ENCODE measurements around the gene GJA4.
"Not testable (repeated sequence)": the region's sequence is repeated elsewhere in the genome, so short reads cannot be mapped to it uniquely, and the experiment has no call there.

GJA4 gene

DNA sequence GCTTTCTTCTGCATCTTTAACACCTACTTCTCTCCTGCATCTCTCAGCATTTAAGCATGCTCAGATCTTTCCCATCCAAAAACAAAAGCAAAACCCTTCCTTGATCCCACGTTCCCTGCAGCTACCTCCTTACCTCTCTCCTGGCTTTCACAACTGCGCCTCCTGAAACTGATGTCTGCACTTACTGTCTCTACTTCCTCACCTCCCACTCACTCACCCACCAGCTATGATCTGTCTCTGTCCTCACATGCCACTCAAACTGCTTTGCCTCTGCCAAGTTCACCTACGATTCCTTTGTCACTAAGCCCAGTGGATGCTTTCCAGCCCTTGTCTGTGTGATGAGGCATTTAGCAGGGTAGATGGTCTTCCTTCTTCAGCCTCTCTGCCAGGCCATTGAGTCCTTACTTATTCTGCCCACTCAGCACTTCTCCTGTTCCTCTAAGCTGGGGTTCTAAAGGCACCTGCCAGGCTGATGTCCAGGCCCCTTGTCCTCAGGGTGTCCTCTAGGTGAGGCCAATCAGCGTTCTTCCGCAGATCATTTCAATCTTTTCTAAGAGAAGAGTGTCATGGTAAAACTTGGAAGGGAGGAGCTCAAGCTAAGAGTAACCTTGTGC lies 21.8 kb upstream of the GJA4 start:
- no peak for DNase-seq

DNA sequence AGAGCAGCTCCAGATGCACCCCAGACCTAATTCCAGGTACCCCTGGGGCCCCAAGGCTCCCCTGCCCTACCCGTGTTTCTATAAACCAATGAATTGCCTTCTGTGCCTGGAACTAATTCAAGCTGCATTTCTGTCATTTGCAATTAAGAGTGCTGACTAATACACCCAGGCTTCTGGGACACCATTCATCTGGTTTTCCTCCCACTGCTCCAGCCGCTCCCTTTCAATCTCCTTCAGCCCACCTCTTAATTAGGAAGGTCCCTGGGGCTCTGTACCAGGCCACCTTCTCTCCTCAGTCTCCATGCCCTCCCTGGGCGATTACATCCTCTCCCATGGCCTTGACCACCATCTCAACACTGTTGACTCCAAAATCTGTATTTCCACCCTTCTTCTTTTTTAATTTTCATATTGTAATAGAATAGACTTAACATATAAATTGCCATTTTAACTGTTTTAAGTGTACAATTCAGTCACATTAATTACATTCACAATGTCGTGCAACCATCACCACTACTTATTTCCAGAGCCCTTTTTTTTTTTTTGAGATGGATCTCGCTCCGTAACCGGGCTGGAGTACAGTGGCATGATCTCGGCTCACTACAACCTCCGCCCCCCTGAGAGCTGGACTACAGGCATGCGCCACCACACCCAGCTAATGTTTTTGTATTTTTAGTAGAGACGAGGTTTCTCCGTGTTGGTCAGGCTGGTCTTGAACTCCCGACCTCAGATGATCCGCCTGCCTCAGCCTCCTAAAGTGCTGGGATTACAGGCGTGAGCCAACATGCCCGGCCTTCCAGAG lies 21.0 kb upstream of the GJA4 start:
- no peak for DNase-seq

DNA sequence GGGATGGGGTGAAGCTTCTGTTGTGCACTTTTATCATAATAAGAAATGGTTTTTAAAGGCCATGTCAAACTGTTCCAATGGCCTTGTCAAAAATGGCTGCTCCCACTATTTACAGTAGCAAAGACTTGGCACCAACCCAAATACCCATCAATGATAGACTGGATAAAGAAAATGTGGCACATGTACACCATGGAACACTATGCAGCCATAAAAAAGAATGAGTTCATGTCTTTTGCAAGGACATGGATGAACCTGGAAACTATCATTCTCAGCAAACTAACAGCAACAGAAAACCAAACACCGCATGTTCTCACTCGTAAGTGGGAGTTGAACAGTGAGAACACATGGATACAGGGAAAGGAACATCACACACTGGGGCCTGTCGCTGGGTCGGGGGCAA lies 19.7 kb upstream of the GJA4 start:
- DNase-seq: not testable (repeated sequence)

DNA sequence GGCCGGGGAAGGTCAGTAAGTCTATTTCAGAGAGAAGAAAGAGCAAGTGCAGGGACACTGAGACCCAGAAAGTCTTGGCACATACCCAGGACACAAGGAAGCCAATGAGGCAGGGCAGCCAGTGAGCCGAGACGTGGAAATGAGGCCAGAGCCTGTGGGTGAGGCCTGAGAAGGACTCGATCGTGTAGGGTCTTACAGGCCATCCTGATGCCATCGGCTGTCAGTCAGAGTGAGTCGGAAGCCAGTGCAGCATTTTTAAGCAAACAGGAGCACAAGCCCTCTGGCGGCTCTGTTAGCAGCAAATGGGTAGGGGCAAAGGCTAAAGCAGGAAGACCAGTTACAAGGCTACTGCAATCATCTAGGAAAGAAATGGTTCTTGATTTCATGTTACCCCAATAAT lies 17.8 kb upstream of the GJA4 start:
- DNase-seq: no peak

DNA sequence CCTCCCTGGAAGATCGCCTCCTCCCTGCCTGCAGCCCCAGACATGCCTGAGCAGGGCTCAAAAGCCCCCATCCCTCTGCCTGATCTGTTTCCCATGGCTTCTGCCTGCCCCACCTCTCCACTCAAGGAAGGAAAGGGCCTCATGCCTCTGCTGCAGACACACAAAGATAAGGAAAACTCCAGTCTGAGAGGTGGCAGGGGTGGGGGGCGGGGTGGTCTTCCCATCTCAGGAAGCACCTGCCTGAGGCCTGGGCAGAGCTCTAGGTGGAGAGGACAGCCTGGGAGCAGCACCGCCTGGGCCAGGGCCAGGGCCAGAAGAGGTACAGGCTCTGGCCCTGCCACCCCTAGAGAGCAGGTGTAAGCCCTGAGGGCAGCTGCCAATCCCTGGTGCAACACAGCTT lies 15.9 kb upstream of the GJA4 start:
- no peak for DNase-seq

DNA sequence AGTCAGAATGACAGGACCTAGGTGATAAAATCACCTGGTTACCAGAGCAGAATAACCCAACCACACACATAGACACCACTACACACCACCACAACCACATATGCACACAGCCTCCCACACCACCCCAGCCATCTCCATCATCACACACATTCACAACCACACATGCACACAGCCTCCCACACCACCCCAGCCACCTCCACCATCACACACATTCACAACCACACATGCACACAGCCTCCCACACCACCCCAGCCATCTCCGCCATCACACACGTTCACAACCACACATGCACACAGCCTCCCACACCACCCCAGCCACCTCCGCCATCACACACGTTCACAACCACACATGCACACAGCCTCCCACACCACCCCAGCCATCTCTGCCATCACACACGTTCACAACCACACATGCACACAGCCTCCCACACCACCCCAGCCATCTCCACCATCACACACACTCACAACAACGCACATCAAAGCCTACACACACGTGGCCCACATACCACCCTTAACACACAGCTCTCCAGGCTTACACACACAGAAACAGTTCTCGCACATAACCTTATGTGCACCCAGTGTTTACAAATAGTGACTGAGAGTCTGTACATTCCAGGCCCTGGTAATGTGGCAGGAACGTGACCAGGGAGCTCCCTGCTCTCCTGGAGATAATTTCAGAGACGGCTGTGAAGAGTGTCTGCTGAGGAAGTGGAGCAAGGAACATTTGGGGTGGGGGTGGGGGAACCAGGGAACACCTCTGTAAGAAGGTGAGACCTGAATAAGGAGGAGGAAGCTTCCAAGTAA lies 15.1 kb upstream of the GJA4 start:
- DNase-seq: no peak

DNA sequence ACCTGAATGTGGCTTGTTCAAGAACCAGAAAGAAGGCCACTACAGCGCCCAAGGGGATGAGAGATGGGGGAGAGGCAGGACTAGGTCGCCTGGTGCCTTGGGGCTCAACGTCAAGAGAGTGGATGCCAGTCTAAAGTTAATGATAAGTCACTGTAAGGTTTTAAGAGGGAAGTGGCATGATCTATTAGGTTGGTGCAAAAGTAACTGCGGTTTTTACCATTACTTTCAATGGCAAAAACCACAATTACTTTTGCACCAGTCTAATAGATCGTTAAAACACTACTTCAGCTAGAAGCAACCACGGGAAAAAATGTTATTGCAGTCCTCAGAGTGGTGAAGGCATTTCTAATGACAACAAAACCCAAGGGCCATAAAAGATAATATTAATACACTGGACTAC lies 14.4 kb upstream of the GJA4 start:
- DNase-seq: no peak

DNA sequence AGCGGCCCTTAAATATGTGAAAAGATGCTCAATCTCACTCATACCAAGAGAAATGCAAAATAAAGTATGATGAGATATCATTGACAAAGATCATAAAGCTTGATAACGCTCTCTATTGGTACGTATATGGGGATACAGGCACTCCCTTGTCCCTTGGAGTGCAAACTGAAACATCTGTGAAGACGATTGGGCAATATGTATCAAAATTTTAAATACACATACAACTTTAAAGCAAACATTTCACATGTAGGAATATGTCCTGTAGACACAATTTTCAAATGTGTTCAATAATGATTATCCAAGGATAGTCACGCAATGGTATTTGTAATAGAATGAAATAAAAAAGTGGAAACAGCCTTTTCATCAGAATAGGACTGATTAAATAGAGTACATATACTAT lies 13.8 kb upstream of the GJA4 start:
- DNase-seq: no peak

DNA sequence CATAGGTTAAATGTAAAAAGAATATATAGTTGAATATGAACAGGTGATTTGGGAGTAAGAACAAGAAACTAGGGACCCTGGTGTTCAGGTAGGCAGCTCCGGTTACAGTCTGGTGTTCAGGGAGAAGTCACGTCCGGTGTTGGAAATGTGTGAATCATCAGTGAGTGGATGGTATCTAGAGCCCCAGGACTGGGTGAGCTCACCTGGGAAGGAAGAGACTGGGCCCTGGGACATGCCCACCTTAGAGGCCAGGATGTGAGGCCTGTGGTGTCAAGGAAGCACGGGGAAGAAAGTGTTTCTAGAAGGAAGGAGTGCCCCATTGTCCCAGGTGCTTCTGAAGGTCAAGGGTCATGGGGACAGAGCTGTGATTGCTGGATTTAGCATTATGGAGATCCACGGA lies 13.3 kb upstream of the GJA4 start:
- no peak for DNase-seq

DNA sequence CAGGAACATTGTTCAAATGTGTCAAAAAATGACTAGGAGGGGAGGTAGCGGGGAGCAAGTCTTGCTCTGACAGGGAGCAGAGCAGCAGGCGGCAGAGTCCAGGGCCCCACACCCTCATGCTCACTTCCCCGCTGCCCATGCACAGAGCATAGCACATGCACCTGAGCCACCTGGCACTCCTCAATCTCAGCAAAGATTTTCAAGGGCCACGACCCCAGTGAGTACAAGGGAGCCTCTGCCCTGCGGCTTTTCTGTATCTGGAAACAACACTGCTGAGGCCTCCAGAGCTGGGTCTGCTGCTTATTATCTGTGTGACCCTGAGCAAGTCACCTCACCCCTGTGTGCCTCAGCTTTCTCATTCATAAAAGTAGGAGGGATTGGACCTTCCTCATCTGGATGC lies 12.8 kb upstream of the GJA4 start:
- DNase-seq: no peak

DNA sequence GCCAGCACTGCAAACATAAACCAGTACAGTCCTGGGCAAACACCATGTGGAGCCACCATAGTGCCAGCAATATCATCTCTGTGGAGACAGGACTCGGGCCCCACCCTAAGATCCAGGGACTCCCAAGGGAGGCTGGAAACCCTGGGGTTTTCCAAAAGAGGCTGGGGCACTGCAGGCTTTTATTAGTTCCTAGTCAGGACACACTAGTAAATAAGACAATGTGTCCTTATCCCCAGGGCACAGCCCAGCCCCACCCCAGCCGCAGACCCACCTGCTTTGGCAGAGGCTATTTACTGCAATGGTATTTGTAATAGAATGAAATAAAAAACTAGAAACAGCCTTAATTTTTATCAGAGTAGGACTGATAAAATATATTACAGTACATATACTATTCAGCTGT lies 12.3 kb upstream of the GJA4 start:
- DNase-seq: no peak

DNA sequence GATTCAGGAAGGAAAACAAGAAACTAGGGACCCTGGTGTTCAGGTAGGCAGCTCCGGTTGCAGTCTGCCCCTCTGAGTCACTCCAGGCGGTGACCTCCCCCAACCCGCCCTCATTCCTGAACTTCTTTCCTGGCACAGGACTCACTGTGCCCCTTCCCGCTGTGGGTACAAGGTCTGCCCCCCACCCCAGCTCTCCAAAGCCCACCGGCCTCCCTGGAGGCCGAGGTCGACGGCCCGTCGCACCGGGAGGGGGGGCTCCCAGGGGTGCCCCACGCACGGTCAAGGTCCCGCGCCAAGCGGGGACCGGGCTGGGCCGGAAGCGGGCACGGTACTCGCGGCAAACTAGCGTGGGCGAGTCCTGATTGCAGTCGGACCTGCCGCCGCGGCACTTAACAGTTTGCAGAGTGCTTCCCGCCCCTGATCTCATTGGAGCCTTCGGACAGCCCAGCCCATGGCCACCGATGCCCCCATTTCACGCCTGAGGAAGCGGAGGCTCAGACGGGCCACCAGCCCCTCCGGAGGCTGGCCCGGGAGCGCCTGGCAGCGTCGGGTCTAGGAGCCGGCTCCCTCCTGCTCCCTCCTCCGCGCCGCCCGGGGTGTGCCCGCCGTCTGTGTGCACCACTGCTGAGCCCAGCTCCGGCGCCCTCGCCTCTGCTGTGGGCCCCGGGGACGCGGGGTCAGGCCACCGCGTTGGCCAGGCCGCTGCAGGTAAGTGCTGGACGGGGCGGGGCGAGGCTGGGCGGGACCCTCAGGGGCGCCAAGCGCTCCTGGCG lies 11.5 kb upstream of the GJA4 start, which contains the start of gene GJB3:
Gene GJB3, plus strand, starts transcription at position 144 of the 773 bp plus-strand sequence. CDS start 3,549 bp downstream, outside the sequence.
- no peak for DNase-seq

DNA sequence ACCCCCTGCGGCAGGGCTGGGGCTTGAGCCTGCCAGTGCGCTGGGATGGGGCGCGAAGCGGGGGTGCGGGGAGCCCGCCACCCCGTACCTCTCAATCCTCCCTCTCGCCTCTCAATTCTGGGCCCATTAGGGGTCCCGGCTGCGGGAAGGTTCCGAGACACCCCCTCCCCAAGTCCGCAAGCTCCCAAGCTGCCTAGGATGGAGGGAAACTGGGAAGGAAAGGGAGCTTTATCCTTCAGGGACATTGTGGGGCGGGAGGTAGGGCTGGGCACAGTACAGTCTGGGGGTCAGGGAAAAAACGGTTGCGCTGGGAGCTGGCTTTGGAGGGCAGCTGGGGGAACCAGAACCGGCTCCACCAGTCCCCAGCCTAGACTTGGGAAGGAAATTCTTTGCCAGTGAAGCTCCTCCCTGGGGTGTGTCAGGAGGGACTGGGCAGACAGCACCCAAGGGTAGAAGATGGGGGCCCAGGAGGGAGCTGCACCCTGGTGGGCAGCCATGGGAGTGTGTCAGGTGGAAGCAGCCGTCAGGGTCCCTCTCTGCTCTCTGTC lies 10.9 kb upstream of the GJA4 start:
- no peak for DNase-seq

DNA sequence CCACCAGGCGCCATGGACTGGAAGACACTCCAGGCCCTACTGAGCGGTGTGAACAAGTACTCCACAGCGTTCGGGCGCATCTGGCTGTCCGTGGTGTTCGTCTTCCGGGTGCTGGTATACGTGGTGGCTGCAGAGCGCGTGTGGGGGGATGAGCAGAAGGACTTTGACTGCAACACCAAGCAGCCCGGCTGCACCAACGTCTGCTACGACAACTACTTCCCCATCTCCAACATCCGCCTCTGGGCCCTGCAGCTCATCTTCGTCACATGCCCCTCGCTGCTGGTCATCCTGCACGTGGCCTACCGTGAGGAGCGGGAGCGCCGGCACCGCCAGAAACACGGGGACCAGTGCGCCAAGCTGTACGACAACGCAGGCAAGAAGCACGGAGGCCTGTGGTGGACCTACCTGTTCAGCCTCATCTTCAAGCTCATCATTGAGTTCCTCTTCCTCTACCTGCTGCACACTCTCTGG lies 8.0 kb upstream of the GJA4 start:
- no peak for DNase-seq

DNA sequence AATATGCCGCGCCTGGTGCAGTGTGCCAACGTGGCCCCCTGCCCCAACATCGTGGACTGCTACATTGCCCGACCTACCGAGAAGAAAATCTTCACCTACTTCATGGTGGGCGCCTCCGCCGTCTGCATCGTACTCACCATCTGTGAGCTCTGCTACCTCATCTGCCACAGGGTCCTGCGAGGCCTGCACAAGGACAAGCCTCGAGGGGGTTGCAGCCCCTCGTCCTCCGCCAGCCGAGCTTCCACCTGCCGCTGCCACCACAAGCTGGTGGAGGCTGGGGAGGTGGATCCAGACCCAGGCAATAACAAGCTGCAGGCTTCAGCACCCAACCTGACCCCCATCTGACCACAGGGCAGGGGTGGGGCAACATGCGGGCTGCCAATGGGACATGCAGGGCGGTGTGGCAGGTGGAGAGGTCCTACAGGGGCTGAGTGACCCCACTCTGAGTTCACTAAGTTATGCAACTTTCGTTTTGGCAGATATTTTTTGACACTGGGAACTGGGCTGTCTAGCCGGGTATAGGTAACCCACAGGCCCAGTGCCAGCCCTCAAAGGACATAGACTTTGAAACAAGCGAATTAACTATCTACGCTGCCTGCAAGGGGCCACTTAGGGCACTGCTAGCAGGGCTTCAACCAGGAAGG lies 7.4 kb upstream of the GJA4 start:
- DNase-seq: no peak

DNA sequence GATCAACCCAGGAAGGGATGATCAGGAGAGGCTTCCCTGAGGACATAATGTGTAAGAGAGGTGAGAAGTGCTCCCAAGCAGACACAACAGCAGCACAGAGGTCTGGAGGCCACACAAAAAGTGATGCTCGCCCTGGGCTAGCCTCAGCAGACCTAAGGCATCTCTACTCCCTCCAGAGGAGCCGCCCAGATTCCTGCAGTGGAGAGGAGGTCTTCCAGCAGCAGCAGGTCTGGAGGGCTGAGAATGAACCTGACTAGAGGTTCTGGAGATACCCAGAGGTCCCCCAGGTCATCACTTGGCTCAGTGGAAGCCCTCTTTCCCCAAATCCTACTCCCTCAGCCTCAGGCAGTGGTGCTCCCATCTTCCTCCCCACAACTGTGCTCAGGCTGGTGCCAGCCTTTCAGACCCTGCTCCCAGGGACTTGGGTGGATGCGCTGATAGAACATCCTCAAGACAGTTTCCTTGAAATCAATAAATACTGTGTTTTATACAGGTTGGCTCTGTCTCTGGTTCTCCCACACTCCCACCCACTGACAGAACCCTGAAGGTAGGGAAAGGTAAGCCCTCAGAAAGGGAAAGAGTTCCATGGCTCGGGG lies 6.8 kb upstream of the GJA4 start:
- no peak for DNase-seq

DNA sequence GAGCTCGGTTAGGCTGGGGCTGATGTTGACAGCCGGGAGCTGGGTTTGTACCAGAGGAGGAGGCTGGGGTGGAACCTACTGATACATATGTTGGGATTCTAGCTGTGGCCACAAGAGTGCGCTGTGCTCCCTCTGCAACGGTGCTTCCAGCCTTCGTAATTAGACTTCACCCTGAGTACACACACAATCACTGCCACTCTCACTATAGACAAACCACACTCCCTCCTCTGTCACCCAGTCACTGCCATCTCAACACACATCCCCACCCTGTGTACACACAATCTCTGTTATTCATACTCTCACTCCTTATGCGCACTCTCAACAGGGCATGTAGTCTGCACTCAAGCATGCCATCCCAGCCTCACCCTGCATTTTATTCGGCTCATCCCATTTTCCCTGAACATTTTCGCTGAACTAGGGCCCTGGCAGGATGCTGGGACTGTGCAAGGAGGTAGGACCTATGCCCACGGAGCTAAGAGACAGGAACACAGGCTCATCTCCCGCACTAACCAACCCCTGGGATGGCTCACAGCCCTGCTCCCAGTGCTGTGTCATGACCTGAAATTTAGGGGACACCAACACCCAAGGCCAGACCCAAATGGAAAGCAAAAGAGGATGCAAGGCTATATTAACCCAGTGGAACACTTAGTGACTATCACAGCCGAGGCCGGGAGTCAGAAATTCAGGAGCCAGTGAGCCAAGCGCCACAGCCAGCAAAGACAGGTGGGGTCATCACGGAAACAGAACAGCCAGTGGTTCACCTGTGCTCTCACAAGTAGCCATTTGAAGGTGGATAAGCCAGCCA lies 6.1 kb upstream of the GJA4 start:
- peak; percentile 54 for DNase-seq

DNA sequence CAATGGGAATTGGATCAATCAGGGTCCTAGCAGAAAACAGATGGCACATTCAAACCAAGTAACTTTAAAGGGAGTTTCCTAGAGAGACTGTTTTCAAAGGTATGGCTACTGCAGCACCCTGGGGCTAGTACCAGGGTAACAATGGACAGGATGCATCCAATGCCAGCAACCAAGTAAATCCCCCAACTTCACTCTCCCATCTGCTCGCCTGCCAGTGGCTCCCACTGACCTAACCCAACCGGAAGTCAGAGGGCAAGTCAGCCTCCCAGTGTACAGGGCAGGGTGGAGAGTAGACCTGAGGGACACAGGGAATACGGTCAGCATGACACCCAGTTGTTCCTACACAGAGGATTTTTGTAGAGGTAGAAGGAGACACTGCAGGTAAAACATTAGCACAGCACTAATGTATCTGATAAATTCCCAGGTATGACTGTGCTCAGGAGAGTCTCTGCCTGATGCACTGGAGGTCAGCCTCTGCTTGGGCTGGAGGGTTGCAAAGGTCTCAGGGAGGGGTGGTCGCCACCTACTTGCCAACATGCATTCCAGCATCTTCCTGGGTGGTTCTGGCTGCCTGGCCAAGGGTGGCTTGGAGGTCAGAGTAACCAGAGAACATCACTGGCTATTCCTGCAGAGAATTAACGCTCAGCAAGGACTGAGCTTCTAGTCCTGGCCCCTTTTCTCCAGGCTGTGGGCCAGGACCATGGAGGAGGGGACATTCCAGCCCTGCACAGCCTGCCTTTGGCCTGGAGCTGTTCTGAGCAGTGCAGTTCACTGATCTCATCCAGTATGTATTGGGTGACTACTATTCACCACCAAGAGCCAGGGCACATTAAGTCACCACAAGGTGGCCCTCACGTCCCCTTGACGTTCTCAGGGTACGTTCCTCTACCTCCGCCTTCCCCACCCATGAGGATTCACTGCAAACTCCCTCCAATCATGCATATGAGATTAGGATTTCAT lies 5.1 kb upstream of the GJA4 start:
- DNase-seq: no peak

DNA sequence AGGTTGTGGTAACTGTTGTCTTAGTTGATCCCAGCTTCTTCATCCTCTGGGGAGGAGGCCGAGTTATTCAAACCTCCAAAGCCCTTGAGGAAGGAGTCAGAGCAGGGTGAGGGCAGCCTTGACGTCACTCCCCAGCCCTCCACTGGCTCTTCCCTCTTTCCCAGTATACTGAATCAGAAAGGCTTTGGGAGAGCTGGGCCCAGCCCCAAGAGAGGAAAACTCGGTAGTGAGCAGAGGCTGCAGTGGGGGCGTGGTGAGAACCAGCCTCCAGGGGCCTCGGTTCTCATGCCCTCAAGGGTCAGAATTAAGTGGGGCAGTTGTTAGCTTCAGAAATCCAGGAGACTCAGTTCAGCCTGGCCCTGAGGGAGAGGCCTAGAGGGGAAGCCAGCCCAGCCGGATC lies 1.8 kb upstream of the GJA4 start:
- no peak for DNase-seq

DNA sequence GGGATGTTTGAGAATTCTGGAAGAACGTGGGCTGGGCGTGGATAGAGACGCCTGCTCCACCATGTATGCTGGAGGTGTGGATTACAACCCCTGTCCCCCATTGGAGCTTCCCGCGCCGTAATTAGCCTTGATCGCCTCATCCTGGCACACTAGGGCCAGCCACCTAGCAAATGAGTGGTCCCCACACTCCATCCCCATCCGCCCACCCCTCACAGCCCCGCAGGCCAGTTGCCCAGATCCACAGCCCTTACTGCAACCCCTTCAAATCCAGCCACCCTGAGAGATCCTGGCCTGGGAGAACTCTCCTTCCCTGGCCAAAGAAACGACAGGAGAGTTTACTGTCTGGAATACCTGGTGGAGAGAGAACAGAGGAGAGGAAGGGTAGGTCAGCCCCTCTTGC lies 375 bp upstream of the GJA4 start:
- no peak for DNase-seq

All from NCI-H146 (cell line).